Upper lobe of left lung (tissue), 6 donors: ENCODE measurements around the gene SLC66A3. TPM values are rescaled to one million over a fixed set of nuclear protein-coding genes. Genes with fewer than 3 reads are reported as not detected.
A peak's percentile ranks its signal among the peaks of the same experiment; 100 is the strongest.

Source experiments
- ATAC-seq, 2 donors: fragments of 200-7000 bp; cut with Tn5 transposase; one replicate each; pipeline ENCODE4 v1.9.1; 2022; ENCODE audit warnings: mild to moderate bottlenecking in 2 of 2, moderate library complexity in 2 of 2; ENCODE audit not compliant: low FRiP score in 2 of 2
- DNase-seq, 2 donors: peaks; one replicate each; pipeline ENCODE4 v3.0.0-alpha.2; 2019 to 2020
- H3K27ac ChIP-seq, 4 donors: fragments of 200-600 bp; sonication (generic); one replicate each; pipeline ENCODE4 v1.5.1; 2016 to 2019
- H3K27me3 ChIP-seq, 4 donors: fragments of 200-600 bp; sonication (generic); one replicate each; pipeline ENCODE4 v1.5.1; 2017 to 2019
- H3K36me3 ChIP-seq, 4 donors: fragments of 200-600 bp; sonication (generic); one replicate each; pipeline ENCODE4 v1.5.1; 2016 to 2019
- H3K4me1 ChIP-seq, 4 donors: fragments of 200-600 bp; sonication (generic); one replicate each; pipeline ENCODE4 v1.5.1; 2018 to 2019
- H3K4me3 ChIP-seq, 4 donors: fragments of 200-600 bp; sonication (generic); one replicate each; pipeline ENCODE4 v1.5.1; 2017 to 2019; ENCODE audit warnings: mild to moderate bottlenecking in 2 of 4, moderate library complexity in 1 of 4
- H3K9me3 ChIP-seq, 4 donors: fragments of 200-600 bp; sonication (generic); one replicate each; pipeline ENCODE4 v1.5.1; 2018 to 2019
- EP300 ChIP-seq, 4 donors: sonication (generic); formaldehyde crosslinking; IDR thresholded peaks; one replicate each; pipeline ENCODE4 v1.5.1; 2017; ENCODE audit warnings: antibody characterized with exemption in 4 of 4, control low read depth in 2 of 4
- POLR2A ChIP-seq, 4 donors: fragments of 450-650 bp; IDR thresholded peaks; one replicate each; pipeline ENCODE4 v1.5.1; 2016 to 2017; ENCODE audit warnings: antibody characterized with exemption in 4 of 4, mild to moderate bottlenecking in 2 of 4
- POLR2AphosphoS5 ChIP-seq, 2 donors: sonication (generic); formaldehyde crosslinking; IDR thresholded peaks; one replicate each; pipeline ENCODE4 v1.5.1; 2017; ENCODE audit warnings: antibody characterized with exemption in 2 of 2
- WGBS, 2 donors: methylation state at CpG; one replicate each; pipeline ENCODE4 v1.1.5; 2017 to 2018; 5-methylcytosine and 5-hydroxymethylcytosine counted together
- total RNA-seq, 6 donors: library from RNA; depleted of rRNA in 4 of 6; stranded (reverse); fragments of >200 nt in 4 of 6; gene quantifications; one replicate each; pipeline versions ENCODE4 v1.1.0 to v1.2.1, GENCODE V29; 2016 to 2021
- TF ChIP-seq, protein P1 (sequence below), 6 experiments: fragments of 450-650 bp in 4 of 6; fragments of 200-600 bp in 2 of 6; sonication (generic) in 2 of 6; IDR thresholded peaks; one replicate each; pipeline ENCODE4 v1.5.1; 2016 to 2019; ENCODE audit warnings: antibody characterized with exemption in 6 of 6
- donor health status: DM: no; HTN: no; CAD: no; lungs with moderate emphysema.
- donor health status: DM: no; HTN: yes; CAD: no; lungs with severe emphysema.

The SLC66A3 gene
- total RNA-seq, 6 donors from 2014 or later: 24.2 to 54.6 (median 43.4) TPM

DNA sequence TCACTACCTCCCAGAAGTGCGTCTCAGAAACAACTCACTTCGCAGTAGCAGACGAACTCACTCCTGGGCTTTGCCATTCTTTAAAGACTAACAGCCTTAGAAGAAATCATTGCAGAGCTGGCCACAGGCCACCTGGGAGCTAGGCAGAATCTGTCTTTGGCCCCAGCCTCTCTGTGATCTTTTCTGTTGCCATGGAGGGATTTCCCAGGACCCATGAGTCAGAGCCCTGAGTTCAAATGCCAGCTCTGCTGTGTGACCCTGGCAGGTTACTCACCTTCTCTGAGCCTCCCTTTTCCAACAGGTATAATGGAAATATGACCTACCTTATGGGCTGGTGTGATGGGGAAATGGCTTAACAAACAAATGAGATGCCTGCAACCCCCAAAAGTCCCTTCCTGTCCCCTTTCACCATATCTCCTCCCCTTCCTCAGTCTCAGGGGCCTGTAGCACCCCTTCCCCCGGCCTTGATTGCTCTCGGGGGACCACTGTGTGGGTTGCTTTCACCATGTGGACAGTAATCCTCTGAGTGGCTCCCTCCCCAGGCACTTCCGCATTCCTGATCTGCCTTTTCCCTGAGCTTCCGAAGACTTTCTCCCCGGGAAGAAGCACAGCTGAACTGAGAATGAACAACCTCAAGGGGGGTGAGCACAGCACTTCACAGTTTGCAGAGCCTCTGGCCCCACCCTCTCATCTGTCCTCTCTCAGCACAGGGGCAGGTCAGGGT lies 34.0 kb upstream of the SLC66A3 start:
- WGBS, 2 donors: 61 to 62% methylated on average over 7 to 8 of the region's 8 CpGs

GRCh38 chr2:11121823-11122155 lies 33.5 kb upstream of the SLC66A3 start:
- Histone ChIP-seq H3K4me3 (no peak overlapping the region), H3K4me1 (no peaks in the 10 kb centered on the region), H3K27ac (no peak overlapping the region), H3K27me3 (no peaks in the 10 kb centered on the region), H3K36me3 (no peaks in the 10 kb centered on the region), H3K9me3 (no peaks in the 10 kb centered on the region)
- TF ChIP-seq, protein P1, sequence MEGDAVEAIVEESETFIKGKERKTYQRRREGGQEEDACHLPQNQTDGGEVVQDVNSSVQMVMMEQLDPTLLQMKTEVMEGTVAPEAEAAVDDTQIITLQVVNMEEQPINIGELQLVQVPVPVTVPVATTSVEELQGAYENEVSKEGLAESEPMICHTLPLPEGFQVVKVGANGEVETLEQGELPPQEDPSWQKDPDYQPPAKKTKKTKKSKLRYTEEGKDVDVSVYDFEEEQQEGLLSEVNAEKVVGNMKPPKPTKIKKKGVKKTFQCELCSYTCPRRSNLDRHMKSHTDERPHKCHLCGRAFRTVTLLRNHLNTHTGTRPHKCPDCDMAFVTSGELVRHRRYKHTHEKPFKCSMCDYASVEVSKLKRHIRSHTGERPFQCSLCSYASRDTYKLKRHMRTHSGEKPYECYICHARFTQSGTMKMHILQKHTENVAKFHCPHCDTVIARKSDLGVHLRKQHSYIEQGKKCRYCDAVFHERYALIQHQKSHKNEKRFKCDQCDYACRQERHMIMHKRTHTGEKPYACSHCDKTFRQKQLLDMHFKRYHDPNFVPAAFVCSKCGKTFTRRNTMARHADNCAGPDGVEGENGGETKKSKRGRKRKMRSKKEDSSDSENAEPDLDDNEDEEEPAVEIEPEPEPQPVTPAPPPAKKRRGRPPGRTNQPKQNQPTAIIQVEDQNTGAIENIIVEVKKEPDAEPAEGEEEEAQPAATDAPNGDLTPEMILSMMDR (IDR thresholded peaks at IDR 0.05): no peak
- TF ChIP-seq POLR2A (IDR thresholded peaks at IDR 0.05) (no peak), POLR2AphosphoS5 (IDR thresholded peaks at IDR 0.05) (no peak), EP300 (IDR thresholded peaks at IDR 0.05) (no peak)
- WGBS, 2 donors: 71 to 76% methylated on average over 5 of the region's 7 CpGs
- DNase-seq (no peak), ATAC-seq (no peak)

More for the DNA sequence above, 34.0 kb upstream of the SLC66A3 start:
- no peak for DNase-seq
- Histone ChIP-seq H3K4me1 (no peaks in the 10 kb centered on the region), H3K27me3 (no peaks in the 10 kb centered on the region), H3K27ac (no peak overlapping the region), H3K36me3 (no peaks in the 10 kb centered on the region), H3K4me3 (no peak overlapping the region), H3K9me3 (no peaks in the 10 kb centered on the region)
- no peak for TF ChIP-seq POLR2AphosphoS5 (IDR thresholded peaks at IDR 0.05)
- TF ChIP-seq, protein P1 (IDR thresholded peaks at IDR 0.05): no peak
- no peak for TF ChIP-seq POLR2A (IDR thresholded peaks at IDR 0.05)
- TF ChIP-seq EP300 (IDR thresholded peaks at IDR 0.05): no peak
- ATAC-seq: no peak

GRCh38 chr2:11122380-11122779 lies 32.9 kb upstream of the SLC66A3 start:
- TF ChIP-seq POLR2A (IDR thresholded peaks at IDR 0.05): no peak
- 74 to 81% methylated on average over 9 of the region's 9 CpGs for WGBS, 2 donors
- Histone ChIP-seq H3K27ac (no peak overlapping the region), H3K4me3 (no peak overlapping the region), H3K36me3 (no peaks in the 10 kb centered on the region), H3K9me3 (no peaks in the 10 kb centered on the region), H3K27me3 (no peaks in the 10 kb centered on the region), H3K4me1 (no peaks in the 10 kb centered on the region)
- no peak for ATAC-seq
- no peak for DNase-seq

DNA sequence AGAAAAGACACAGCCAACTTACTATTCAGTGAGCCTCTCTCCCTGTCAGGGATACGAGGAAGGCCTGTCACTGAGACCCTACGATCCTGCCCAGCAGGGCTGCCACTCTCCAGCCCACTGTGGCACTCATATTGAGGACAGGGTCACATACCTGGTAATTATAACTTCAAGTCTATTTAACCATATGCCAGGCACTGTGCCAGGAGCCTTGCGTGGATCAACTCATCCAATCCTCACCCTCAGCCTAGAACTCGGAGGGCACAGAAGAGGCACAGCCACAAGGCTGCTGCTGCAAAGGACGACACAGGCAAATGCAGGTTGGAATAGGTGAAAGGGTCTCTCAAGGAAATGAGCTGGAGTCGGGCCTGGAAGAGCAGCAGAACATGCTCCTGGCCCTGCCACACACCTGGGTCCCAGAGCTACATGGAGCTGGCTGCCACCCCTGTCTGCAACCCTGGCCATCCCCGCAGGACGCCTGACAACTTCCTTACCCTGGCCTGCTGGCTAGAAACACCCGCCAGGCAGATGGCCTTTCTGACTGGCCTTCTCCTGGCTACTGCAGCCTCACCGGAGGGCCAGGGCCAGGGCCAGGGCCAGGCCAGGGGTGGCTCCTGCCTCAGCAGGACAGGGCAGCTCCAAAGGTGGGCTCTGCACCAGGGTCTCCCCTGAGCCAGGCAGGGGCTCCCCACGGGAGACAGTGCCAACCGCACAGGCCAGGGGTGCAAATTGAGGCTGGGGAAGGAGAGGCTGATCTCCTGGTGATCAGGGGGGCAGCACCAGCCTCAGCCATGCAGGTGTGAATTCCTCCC lies 32.1 kb upstream of the SLC66A3 start:
- no peak overlapping the region for H3K4me3 ChIP-seq
- H3K36me3 ChIP-seq: no peaks in the 10 kb centered on the region
- no peaks in the 10 kb centered on the region for H3K9me3 ChIP-seq
- DNase-seq (peak in 1 of 2 donors; percentile 68), ATAC-seq (peak in 1 of 2 donors; percentile 31)
- H3K27me3 ChIP-seq: no peaks in the 10 kb centered on the region
- no peak overlapping the region for H3K27ac ChIP-seq
- 79 to 83% methylated on average over 6 to 11 of the region's 12 CpGs for WGBS, 2 donors
- peaks cover 0 to 2% (median under 1%) of the 10 kb centered on the region in 4 donors for H3K4me1 ChIP-seq
- TF ChIP-seq EP300 (IDR thresholded peaks at IDR 0.05): no peak
- TF ChIP-seq POLR2A (IDR thresholded peaks at IDR 0.05): no peak
- TF ChIP-seq POLR2AphosphoS5 (IDR thresholded peaks at IDR 0.05): no peak
- TF ChIP-seq, protein P1 (IDR thresholded peaks at IDR 0.05): no peak

- Histone ChIP-seq H3K9me3 (no peaks in the 10 kb centered on the region), H3K27me3 (no peaks in the 10 kb centered on the region), H3K36me3 (no peaks in the 10 kb centered on the region), H3K27ac (no peak overlapping the region), H3K4me3 (no peak overlapping the region), H3K4me1 (peaks cover 0 to 9% (median 5%) of the 10 kb centered on the region in 4 donors)
- ATAC-seq (peak; percentile 58 to 65), DNase-seq (peak; percentile 58 to 94)
- TF ChIP-seq EP300 (IDR thresholded peaks at IDR 0.05) (no peak), POLR2AphosphoS5 (IDR thresholded peaks at IDR 0.05) (no peak), POLR2A (IDR thresholded peaks at IDR 0.05) (no peak)
- TF ChIP-seq, protein P1 (IDR thresholded peaks at IDR 0.05): peak; percentile 49 to 78 (median 66)
- 32 to 61% methylated on average over 15 to 41 of the region's 41 CpGs for WGBS, 2 donors
These were observed 31.2 kb upstream of the SLC66A3 start for GRCh38 chr2:11123856-11124759.
